Stimulated activated naive CD4-positive, alpha-beta T cell (primary cell): ENCODE data around the gene RUNDC3A.
A peak's percentile ranks its signal among the peaks of the same experiment; 100 is the strongest.
"Not testable (repeated sequence)": the region's sequence is repeated elsewhere in the genome, so short reads cannot be mapped to it uniquely, and the experiment has no call there.

ENCODE experiments used
- DNase-seq, 6 experiments: peaks; one replicate each; lab custom pipeline; 2025; lab: John Stamatoyannopoulos, UW

The RUNDC3A gene

DNA sequence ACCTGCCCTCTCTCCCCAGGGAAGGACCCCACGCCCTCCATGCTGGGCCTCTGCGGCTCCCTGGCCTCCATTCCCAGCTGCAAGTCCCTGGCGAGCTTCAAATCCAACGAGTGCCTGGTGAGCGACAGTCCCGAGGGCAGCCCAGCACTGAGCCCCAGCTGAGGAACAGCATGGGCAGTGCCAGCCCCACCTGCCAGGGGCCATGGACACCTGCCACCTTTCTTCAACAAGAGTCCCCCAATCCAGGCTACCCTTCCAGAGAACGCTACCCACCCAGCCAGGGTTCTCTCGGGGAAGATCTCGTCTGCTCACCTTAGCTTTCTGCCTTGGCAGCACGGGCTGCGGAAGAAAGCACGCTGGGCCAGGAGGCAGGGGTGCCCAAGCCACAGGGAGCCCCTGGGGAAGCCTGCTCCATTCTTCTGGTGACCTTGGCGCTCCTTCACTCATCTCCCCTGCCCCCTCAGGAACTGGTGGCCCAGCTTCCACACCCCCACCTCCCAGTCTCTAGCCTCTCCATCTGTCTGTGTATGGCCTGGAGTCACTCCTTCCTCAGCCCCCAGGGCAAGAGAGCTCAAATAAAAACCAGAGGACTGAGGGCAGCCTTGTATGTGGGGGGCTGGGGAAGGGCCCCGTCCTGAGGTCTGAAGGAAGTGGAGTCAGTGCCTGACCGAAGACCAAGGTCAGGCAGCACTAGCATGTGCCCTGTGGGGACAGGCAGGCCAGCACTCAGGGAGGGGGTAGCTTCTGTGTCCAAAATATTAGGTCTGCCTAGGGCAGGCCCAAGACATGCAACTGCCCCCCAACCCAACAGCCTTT lies 9.9 kb downstream of the RUNDC3A start:
- no peak for DNase-seq

DNA sequence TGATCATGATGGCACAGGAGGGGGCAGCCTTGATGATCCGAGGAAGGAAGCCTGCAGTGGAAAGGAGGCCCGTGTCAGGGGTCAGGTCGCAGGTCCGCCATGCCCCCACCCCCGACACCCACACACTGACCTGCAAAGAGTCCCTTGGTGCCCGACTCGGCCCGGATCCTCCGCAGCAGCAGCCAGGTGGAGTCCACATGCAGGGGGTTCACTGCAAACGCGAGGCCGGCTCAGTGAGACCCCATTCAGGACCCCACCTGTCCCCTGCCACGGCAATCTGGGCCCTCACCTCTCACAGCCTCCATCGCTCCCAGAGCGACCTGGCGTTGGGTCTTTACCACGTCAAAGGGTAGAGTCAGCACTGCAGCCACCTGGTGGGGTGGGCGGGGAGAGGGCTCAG lies 11.7 kb downstream of the RUNDC3A start:
- DNase-seq: no peak

DNA sequence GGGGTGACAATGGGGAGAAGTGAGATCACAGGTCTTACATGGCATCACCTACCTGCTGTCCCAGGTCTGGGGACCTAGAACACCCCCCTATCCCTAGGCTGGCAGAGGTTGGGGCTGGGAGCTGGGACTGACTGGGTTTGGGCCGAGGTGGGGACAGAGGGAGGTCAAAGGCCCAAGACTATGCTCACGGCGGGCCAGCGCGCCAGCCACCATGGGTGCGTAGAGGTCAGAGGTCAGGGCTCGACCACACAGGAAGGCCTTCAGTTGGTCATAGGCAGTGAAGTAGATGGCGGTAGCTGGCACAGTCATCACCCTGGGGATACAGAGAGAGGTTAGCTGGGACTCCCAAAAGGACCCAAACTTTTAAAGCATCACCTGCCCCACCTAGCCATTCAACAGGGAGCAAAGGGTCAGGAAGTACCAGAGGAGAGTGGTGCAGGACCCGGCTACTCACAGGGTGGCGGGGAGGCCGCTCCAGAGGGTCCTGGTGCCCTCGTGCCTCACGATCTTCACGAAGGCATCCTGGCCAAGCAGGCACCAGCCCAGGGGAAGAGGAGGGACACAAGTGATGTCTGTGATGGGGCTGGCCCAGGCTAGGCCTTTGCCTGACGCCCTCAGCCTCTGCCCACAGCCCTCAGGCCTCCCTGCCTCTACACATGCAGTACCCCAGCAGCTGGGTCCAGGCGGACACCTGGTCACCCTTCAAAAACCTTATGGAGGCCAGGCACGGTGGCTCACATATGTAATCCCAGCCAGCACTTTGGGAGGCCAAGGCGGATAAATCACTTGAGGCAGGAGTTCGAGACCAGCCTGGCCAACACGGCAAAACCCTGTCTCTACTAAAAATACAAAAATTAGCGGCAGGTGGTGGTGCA lies 13.1 kb downstream of the RUNDC3A start:
- no peak for DNase-seq

DNA sequence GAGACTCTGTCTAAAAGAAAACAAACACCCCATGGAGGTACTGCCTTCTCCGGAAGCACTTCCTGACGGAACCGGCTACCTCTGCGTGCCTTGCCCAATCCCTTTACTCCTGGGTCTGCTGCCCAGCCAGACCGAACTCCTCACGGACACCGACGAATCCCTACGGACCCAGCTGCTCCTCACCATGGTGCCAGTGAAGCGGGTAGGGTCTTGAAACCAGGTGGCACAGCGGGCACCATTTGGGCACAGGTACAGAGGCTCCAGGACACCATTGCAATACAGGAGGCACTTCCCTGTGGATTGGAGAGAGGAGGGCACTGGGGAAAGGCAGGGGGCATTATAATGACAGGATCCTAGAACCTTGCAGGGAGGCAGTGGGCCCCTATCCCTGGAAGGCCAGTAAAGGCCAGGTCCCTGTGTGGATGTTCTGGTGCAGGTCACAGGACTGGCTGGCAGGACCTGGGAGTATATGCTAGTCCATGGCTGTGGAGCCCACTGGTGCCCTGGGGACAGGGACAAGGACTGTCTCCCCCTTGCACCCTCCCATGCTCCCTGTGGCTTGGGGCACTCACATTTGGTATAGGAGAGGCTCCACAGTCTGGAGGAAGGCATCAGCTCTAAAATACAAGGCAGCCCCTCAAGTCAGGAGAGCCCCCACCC lies 14.0 kb downstream of the RUNDC3A start:
- no peak for DNase-seq

DNA sequence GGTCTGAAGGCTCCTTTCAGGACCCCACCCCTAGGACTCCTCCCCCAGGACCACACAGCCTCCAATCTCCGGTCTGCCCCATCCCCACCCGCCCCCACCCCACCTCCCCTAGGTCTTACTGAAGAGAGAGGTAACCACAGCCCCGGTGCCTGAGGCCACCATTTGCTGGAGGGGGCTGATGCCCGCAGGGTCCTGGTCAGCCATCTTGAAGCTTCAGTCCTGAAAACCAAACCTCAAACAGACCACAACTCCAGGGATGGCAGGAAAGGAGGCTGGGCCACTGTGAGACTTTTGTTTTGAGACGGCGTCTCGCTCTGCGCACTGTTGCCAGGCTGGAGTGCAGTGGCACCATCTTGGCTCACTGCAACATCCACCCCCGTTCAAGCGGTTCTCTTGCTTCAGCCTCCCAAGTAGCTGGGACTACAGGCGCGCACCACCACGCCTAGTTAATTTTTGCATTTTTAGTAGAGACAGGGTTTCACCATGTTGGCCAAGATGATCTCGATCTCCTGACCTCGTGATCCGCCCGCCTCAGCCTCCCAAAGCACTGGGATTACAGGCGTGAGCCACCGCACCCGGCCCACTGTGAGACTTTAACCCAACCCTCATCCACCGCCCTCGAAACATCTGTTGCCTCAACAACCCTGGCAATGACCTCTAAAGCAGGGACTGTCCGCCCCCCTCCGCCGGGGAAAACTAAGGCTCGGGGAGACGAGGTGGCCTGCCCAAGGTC lies 15.1 kb downstream of the RUNDC3A start:
- no peak for DNase-seq

DNA sequence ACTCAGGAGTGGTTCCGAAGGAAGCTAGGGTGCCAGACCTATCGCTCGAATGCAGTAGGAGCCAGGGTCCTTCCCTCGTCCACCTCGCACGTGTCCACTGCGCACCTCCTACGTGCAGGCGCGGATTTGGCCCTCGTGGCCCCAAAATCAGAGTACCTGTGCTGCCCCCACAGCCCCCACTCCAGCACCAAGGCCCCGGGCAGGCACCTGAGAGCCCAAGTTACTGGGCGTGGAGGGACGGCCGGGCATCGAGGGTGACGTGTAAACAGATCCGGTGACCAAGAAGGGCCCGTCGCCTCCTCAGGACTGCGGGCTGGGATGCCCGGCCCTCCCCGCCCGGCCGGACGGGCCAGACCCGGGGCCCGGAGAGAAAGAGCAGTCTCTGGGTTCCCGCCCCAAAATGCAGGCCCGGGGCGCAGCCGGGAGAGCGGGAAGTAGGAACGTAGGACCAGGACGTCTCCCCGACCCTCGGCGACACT lies 15.7 kb downstream of the RUNDC3A start:
- no peak for DNase-seq

DNA sequence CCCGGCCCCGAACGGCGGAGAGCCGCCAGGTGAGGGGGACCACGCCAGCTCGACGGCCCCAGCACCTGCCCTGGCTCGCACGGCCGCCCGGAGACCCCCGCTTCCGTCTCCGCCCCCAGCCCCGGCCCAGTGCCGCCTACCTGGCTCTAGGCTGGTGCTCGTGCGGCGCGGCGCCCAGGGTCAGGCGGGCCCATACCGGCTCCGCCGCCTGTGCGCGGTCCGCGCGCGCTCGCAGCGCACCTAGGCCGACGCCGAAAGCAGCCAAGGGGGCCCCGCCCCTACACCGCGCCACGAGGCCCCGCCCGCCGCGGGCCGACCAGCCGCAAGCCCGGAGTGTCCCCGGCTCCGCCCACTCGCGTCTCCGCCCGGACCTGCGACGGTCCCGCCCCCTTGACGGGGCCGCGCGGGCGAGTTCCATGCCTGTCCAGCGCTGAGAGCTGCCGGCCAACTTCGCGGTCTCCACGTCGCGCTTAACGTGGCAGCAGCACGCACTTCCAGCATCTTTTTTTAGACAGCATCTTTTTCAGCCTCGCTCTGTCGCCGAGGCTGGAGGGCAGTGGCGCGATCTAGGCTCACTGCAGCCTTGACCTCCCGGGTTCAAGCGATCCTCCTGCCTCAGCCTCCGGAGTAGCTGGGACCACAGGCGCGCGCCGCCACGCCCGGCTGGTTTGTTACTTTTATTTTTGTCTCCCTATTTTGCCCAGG lies 16.3 kb downstream of the RUNDC3A start, which contains the start of gene SLC25A39:
SLC25A39 (minus strand) TSS at position 253 of the 705 bp plus-strand sequence. CDS start 1,261 bp downstream, outside the sequence.
- DNase-seq: peak; percentile 87 to 95 (median 92)

DNA sequence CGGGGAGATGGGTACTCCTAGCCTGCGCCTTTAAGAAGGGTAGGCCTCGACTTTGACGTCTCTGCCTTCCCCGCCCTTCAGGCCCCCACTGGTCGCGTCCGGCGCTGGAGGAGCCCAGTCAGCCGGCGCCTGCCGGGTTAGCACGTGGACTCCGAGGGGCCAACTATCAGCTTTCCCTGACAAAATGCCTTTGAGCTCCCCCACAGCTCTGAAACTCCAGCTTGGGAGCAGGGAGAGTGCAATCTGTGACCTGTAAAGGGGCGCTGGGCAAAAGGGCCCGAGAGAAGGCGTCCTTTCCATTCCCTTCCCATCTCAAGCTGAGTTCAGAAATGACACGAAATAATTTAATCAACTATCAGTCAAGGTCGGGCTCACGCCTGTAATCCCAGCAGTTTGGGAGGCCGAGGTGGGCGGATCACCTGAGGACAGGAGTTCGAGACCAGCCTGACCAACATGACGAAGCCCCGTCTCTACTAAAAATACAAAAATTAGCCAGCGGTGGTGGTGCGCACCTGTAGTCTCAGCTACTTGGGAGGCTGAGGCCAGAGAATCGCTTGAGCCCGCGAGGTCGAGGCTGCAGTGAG lies 18.6 kb downstream of the RUNDC3A start:
- peak; percentile 82 to 92 (median 90) for DNase-seq

DNA sequence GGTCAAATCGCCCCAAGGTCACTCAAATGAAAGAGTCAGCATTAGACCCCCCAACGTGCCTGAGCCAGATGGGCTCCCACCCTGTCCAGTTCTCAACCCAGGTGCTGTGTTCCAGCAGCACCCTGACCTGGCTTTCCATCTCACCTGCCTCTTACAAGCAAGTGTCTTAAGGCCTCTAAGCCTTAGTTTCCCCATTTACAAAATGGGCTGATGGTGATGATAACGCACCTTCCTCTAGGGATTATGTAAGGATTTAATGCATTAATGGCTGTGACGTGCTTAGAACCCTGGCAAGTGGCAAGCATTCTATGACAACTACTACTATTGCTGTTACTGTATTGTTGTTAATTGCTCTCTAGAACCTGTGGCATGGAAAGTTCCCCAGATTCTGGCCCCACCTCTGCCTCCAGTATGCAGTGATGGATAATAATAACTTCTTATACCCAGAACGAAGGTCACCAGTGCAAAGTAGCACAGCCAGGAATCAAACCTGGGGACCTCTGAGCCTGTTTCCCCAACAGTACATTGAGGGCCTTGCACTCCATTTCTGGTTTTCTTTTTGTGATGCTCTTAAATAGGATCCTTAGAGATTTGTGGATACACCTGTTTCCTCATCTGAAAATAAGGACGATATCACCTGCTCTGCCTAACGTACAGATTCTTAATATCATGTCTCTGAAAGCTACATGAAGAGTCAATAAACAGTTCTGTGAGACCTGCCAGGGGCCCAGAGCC lies 19.5 kb downstream of the RUNDC3A start:
- DNase-seq: no peak

DNA sequence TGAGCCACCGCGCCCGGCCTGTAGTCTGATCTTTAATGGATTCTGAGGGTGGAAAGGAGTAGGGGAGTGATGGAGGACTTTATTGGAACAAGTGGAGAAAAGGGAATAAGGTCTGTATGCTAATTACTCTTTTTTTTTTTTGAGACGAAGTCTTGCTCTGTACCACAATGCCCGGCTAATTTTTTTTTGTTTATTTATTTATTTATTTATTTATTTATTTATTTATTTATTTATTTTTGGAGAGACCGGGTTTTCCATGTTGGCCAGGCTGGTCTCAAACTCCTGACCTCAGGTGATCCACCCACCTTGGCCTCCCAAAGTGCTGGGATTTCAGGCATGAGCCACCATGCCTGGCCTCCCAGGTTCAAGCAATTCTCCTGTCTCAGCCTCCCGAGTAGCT lies 21.1 kb downstream of the RUNDC3A start:
- not testable (repeated sequence) for DNase-seq

DNA sequence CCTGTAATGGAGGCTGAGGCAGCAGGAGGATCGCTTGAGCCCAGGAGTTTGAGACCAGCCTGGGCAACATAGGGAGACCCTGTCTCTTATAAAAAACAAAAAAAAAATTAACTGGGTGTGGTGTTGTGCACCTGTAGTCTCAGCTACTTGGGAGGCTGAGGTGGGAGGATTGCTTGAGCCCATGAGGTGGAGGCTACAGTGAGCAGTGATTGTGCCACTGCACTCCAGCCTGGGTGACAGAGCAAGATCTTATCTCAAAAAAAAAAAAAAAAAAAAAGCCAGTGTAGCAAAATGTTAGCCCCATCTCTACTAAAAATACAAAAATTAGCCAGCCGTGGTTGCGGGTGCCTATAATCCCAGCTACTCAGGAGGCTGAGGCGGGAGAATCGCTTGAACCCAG lies 21.9 kb downstream of the RUNDC3A start:
- DNase-seq: not testable (repeated sequence)

DNA sequence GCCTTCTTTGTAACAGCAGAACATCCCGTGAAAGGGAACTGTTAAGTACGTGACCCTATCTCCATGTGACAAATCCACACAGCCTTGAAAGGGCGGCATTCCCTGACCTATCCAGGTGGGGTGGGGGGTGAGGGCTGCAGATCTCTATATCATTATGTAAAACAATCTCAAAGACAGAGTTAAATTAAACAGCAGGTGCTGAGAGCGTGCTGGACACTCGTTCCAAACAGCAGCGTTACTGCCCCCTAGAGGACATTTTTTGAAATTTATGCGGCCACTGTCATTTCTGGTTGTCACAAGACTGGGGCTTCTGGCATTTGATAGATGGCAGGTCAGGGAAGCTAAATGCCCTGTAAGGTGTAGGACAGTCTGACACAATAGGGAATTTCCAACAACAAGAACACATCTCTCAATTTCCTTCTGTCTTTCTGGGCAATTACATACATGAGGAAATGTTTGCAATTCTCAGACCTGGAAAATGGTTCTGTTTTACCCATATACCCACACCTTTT lies 22.9 kb downstream of the RUNDC3A start:
- DNase-seq: peak; percentile 44 to 85 (median 56)

DNA sequence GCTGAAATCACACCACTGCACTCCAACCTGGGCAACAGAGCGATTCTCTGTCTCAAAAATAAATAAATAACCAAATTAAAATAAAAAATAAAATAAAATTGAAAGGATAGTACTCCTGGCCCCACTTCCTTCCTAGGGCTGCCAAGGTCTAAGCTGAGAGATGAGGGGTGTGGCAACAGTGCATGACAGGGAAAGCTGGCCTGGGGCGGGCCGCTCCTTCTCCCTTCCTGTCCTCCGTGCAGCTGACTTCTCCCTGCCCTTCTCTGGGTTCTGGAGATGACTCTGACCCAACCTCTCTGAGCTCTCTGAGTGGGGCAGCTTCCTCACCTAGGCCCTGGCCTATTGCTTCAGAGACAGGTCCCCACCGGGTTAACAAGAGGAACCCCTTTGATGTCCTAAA lies 25.0 kb downstream of the RUNDC3A start:
- no peak for DNase-seq

DNA sequence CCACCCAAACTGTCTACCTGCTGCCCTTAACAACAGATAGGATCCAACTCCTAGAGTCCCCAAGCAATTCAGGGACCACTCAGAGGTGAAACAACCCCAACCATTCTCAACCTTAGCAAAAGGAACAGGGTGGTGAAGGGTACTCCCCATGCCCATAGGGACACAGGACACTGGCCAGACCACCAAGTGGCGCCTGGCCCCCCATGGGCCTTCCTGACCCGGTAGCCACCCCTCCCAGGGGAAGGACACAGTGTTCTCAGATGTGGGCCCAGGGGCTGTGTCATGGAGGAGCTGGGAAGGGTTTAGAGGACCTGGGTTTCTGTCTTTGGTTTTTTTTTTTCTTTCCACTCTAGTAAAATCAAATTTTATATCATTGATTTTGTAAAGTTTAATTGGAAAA lies 25.9 kb downstream of the RUNDC3A start:
- no peak for DNase-seq

DNA sequence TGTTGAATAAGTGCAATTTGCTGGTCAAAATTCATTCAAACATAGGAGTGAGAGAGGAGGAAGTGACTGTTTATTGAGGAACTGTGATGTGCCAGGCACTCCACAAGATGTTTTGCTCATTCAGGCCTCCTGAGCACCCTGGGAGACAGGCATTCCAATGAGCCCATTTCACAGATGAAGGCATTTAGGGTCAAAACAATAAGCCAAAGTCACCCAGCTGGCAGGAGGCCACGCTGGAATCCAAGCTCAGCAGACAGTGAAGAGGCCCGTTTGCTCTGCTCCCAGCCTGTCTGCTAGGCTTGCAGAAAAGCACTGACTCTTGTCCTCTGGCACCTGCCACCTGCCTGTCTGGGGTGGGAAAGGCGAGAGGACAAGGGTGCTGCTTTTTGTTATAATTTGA lies 26.3 kb downstream of the RUNDC3A start:
- DNase-seq: no peak

DNA sequence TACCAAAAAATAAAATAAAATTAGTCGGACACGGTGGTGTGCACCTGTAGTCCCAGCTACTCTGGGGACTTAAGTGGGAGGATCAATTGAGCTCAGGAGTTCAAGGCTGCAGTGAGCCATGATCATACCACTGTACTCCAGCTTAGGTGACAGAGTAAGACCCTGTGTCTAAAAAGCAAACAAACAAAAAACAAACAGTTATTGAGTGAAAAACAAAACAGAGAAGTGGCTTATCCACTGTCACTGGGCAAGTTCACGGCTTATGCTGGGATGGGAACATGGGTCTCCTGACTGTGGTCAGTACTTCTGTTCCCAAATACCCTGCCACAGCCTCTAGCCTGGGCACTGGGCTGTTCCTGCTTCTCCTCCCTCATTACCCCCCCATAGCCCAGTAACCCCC lies 27.2 kb downstream of the RUNDC3A start:
- DNase-seq: no peak

DNA sequence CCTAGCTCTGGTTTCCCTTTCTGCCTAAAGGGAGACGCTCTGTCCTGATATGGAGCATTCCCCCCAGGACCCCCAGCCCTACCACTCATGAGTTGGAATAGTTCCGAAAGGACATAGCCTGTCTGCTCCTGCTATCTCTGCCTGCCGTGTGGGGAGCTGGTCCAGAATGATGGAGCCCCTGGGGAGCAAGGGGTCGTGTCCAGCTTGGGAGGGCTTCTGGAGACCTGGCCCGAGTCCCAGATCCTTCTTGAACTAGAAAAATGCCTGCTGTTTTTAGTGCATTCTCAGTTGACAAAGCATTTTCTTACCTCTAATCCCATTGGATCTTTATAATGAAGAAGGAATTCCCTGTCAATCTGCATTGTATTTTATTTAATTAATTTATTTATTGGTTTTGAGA lies 27.6 kb downstream of the RUNDC3A start:
- DNase-seq: no peak

DNA sequence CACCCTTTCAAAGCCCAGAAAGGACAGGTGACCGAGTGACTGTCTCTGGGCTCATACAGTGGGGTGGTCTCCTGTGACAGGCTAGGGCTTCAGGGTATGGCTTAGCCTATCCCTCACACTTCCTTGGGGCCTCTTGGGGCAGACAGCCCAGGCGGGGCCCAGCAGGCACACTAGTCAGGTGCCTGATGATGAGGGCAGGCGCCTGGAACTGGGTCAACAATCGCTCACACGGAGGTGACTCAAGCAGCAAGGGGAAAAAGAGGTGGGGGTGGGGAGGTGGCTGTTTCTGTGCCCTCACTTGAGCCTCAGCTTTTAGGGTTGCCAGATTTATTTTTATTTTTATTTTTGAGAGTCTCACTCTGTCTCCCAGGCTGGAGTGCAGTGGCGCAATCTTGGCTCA lies 30.3 kb downstream of the RUNDC3A start:
- no peak for DNase-seq

DNA sequence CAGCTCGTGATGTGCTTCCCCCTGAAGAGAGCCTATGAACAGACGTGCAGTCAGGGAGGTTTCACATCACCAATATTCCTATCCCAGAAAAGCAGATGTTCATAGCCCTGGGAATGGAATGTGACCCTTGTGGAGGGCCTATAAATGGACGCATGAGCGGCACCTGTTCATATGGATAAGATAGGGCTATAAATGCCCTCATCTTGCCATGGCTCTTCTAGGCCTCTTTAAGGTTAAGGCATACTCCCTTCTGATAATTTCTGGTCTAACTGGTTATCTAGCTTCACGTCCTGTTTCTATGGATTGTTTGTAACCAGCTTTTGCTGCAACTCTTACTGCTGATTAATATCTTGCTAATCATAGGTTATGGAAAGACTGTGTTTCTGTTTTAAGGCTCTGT lies 32.2 kb downstream of the RUNDC3A start:
- not testable (repeated sequence) for DNase-seq
